ENCODE data around the gene RXFP1.

RXFP1 gene

DNA sequence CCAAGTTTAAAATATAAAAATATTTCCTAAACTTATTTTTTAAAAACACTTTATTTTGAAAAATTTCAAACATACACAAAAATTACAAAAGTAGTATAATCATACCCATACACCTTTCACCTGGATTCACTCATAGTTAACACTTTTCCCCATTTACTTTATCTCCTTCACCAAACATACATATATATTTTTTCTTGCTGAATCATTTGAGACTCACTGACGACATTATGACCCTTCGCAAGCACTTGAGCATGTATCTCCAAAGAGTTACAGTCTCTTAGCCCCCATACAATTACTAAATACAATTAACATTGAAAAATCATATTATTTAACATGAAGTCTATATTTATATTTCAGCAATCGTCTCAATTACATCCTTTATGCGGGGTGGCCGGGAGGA, 19.8 kb downstream of the RXFP1 start:
- Histone ChIP-seq H3K4me1 (ENCODE audit: control extremely low read depth in 1 of 4, control insufficient read depth in 4 of 4, insufficient read depth in 4 of 4, low read length in 3 of 4) (peaks cover 0 to 14% (median 11%) of the 10 kb centered on the region in 4 experiments), H3K27me3 (replicated peaks in 2 of 5; ENCODE audit: control insufficient read depth in 4 of 5, insufficient read depth in 5 of 5, low read length in 4 of 5) (no peaks in the 10 kb centered on the region), H3K36me3 (ENCODE audit: control insufficient read depth in 4 of 4, insufficient read depth in 4 of 4, low read length in 3 of 4) (no peaks in the 10 kb centered on the region), H3K27ac (ENCODE audit: insufficient read depth in 1 of 2, low read depth in 1 of 2, low read length in 2 of 2, poor library complexity in 1 of 2, severe bottlenecking in 2 of 2) (no peak overlapping the region), H3K9me3 (ENCODE audit: control extremely low read depth in 1 of 5, control insufficient read depth in 4 of 5, insufficient read depth in 2 of 5, low read depth in 1 of 5, low read length in 4 of 5) (no peaks in the 10 kb centered on the region), H3K4me3 (ENCODE audit: control insufficient read depth in 1 of 7, extremely low read depth in 1 of 7, insufficient read depth in 4 of 7, low read depth in 2 of 7, low read length in 6 of 7) (no peak overlapping the region)
- CTCF ChIA-PET, result no interaction called here
- WGBS (ENCODE audit: insufficient coverage), result 100% methylated on average over 3 of the region's 5 CpGs
- DNase-seq, result no peak
- POLR2A ChIA-PET, result no interaction called here

DNA sequence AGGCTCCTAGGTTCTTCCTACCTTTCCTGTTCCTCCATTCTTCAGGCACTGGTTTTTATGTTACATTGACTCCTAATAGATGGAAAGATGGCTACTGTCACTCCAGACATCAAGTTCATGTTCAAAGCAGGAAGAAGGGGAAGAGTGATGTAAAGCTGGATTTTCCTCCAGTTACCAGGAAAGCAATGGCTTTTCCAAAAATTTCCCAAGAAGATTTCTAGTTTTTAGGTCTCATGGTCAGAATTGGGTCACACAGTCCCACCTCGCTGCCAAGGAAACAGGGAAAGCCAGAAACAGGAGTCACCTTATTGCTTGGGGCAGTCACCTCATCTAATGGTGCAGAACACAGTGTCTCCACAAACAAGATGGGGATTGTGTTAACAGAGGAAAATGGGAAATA, 21.5 kb downstream of the RXFP1 start:
- Histone ChIP-seq H3K9me3 (ENCODE audit: control extremely low read depth in 1 of 5, control insufficient read depth in 4 of 5, insufficient read depth in 2 of 5, low read depth in 1 of 5, low read length in 4 of 5) (no peaks in the 10 kb centered on the region), H3K4me1 (ENCODE audit: control extremely low read depth in 1 of 4, control insufficient read depth in 4 of 4, insufficient read depth in 4 of 4, low read length in 3 of 4) (peaks cover 0 to 14% (median 11%) of the 10 kb centered on the region in 4 experiments), H3K36me3 (ENCODE audit: control insufficient read depth in 4 of 4, insufficient read depth in 4 of 4, low read length in 3 of 4) (no peaks in the 10 kb centered on the region), H3K4me3 (ENCODE audit: control insufficient read depth in 1 of 7, extremely low read depth in 1 of 7, insufficient read depth in 4 of 7, low read depth in 2 of 7, low read length in 6 of 7) (no peak overlapping the region), H3K27ac (ENCODE audit: insufficient read depth in 1 of 2, low read depth in 1 of 2, low read length in 2 of 2, poor library complexity in 1 of 2, severe bottlenecking in 2 of 2) (peak overlapping the region in 1 of 2 experiments; percentile 50), H3K27me3 (replicated peaks in 2 of 5; ENCODE audit: control insufficient read depth in 4 of 5, insufficient read depth in 5 of 5, low read length in 4 of 5) (no peaks in the 10 kb centered on the region)
- ChIA-PET CTCF (interaction anchor here (0.6 to 1.3 kb wide), 2 partner anchors 47 to 131 kb away, joined by 3 to 4 read pairs; no protein-coding TSS in a partner anchor), POLR2A (no interaction called here)
- 100% methylated on average over 1 of the region's 1 CpG for WGBS (ENCODE audit: insufficient coverage)
- DNase-seq, result no peak

DNA sequence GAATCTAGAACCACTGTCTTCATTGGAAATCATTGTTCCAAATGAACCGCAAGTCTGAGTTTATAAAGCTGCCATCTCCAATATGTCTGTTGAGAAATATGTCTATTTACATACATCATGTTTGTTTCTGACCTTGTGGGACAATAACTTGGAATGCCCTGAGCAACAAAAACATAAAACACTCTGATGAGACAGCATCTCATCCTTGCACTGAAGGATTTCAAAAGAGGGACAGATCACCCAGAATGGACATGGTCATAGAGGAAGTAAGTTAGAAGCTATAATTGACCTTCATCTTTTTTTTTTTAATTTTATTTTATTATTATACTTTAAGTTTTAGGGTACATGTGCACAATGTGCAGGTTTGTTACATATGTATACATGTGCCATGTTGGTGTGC, 22.5 kb downstream of the RXFP1 start:
- WGBS (ENCODE audit: insufficient coverage), result no CpG with 5 or more reads among the region's 1 CpG

DNA sequence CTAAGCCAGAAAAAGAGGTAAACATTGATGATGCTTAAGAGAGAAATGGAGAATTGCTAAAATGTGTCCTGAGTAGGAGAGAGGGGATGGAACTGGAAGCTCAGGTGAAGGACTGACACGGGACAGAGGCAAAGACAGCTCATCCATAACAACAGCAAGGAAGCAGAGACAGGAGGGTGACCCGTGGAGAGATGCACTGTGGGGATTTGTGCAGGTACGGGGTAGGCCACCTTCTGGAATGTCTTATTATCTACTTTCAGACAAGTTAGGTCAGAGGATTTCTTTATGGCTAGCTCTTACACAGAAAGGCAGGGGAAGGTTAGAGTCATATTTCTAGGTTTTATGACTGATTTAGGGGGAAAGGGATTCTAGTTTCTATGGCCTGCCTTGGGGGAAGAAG, 31.7 kb downstream of the RXFP1 start:
- ChIA-PET POLR2A (no interaction called here), CTCF (interaction anchor here (1.0 kb wide), 1 partner anchor 21 kb away, joined by 3 read pairs; no protein-coding TSS in a partner anchor)
- Histone ChIP-seq H3K4me1 (ENCODE audit: control extremely low read depth in 1 of 4, control insufficient read depth in 4 of 4, insufficient read depth in 4 of 4, low read length in 3 of 4) (no peaks in the 10 kb centered on the region), H3K27ac (ENCODE audit: insufficient read depth in 1 of 2, low read depth in 1 of 2, low read length in 2 of 2, poor library complexity in 1 of 2, severe bottlenecking in 2 of 2) (no peak overlapping the region), H3K4me3 (ENCODE audit: control insufficient read depth in 1 of 7, extremely low read depth in 1 of 7, insufficient read depth in 4 of 7, low read depth in 2 of 7, low read length in 6 of 7) (no peak overlapping the region), H3K27me3 (replicated peaks in 2 of 5; ENCODE audit: control insufficient read depth in 4 of 5, insufficient read depth in 5 of 5, low read length in 4 of 5) (no peaks in the 10 kb centered on the region), H3K36me3 (ENCODE audit: control insufficient read depth in 4 of 4, insufficient read depth in 4 of 4, low read length in 3 of 4) (no peaks in the 10 kb centered on the region), H3K9me3 (ENCODE audit: control extremely low read depth in 1 of 5, control insufficient read depth in 4 of 5, insufficient read depth in 2 of 5, low read depth in 1 of 5, low read length in 4 of 5) (no peaks in the 10 kb centered on the region)
- WGBS (ENCODE audit: insufficient coverage), result 100% methylated on average over 1 of the region's 3 CpGs
- no peak for DNase-seq

More for the DNA sequence above, 22.5 kb downstream of the RXFP1 start:
- peaks cover 0 to 11% (median 8%) of the 10 kb centered on the region in 4 experiments for H3K4me1 ChIP-seq (ENCODE audit: control extremely low read depth in 1 of 4, control insufficient read depth in 4 of 4, insufficient read depth in 4 of 4, low read length in 3 of 4)
- no peak for DNase-seq
- no peak overlapping the region for H3K4me3 ChIP-seq (ENCODE audit: control insufficient read depth in 1 of 7, extremely low read depth in 1 of 7, insufficient read depth in 4 of 7, low read depth in 2 of 7, low read length in 6 of 7)
- no peaks in the 10 kb centered on the region for H3K27me3 ChIP-seq (replicated peaks in 2 of 5; ENCODE audit: control insufficient read depth in 4 of 5, insufficient read depth in 5 of 5, low read length in 4 of 5)
- no peaks in the 10 kb centered on the region for H3K36me3 ChIP-seq (ENCODE audit: control insufficient read depth in 4 of 4, insufficient read depth in 4 of 4, low read length in 3 of 4)
- ChIA-PET CTCF (interaction anchor here (1.3 kb wide), 1 partner anchor 46 kb away, joined by 4 read pairs; no protein-coding TSS in a partner anchor), POLR2A (no interaction called here)
- H3K9me3 ChIP-seq (ENCODE audit: control extremely low read depth in 1 of 5, control insufficient read depth in 4 of 5, insufficient read depth in 2 of 5, low read depth in 1 of 5, low read length in 4 of 5), result no peaks in the 10 kb centered on the region
- H3K27ac ChIP-seq (ENCODE audit: insufficient read depth in 1 of 2, low read depth in 1 of 2, low read length in 2 of 2, poor library complexity in 1 of 2, severe bottlenecking in 2 of 2), result no peak overlapping the region

DNA sequence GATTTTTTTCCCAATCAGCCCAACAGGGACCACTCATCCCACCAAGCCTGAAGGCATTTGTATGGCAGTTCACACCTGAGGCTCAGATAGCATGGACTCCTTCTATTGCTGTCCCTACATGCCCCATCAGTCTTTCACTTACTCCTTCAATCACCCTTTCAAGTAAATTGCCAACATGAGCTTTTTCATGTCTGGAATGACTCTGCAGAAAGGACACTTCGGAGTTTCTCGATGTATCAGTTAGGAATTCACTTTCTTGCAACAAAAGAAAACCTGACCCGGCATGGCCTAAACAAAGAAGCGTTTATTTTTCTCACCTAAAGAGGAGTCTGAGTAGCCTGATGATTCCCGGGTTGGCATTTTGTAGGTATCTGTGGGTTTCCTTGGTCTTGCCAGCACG, 38.6 kb downstream of the RXFP1 start:
- 97% methylated on average over 6 of the region's 6 CpGs for WGBS (ENCODE audit: insufficient coverage)
- POLR2A ChIA-PET, result no interaction called here

DNA sequence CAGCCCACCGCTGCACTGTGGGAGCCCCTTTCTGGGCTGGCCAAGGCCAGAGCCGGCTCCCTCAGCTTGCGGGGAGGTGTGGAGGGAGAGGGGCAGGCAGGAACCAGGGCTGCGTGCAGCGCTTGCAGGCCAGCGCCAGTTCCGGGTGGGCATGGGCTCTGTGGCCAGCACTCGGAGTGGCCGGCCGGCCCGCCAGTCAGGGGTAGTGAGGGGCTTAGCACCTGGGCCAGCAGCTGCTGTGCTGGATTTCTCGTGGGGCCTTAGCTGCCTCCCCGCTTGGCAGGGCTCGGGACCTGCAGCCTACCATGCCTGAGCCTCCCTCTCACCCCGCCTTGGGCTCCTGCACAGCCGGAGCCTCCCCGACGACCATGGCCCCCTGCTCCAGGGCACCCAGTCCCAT, 45.2 kb downstream of the RXFP1 start:
- Histone ChIP-seq H3K27ac (ENCODE audit: insufficient read depth in 1 of 2, low read depth in 1 of 2, low read length in 2 of 2, poor library complexity in 1 of 2, severe bottlenecking in 2 of 2) (no peak overlapping the region), H3K4me3 (ENCODE audit: control insufficient read depth in 1 of 7, extremely low read depth in 1 of 7, insufficient read depth in 4 of 7, low read depth in 2 of 7, low read length in 6 of 7) (no peak overlapping the region), H3K9me3 (ENCODE audit: control extremely low read depth in 1 of 5, control insufficient read depth in 4 of 5, insufficient read depth in 2 of 5, low read depth in 1 of 5, low read length in 4 of 5) (no peaks in the 10 kb centered on the region), H3K4me1 (ENCODE audit: control extremely low read depth in 1 of 4, control insufficient read depth in 4 of 4, insufficient read depth in 4 of 4, low read length in 3 of 4) (no peaks in the 10 kb centered on the region), H3K36me3 (ENCODE audit: control insufficient read depth in 4 of 4, insufficient read depth in 4 of 4, low read length in 3 of 4) (no peaks in the 10 kb centered on the region), H3K27me3 (replicated peaks in 2 of 5; ENCODE audit: control insufficient read depth in 4 of 5, insufficient read depth in 5 of 5, low read length in 4 of 5) (no peaks in the 10 kb centered on the region)
- POLR2A ChIA-PET, result no interaction called here
- WGBS (ENCODE audit: insufficient coverage), result 97% methylated on average over 15 of the region's 18 CpGs
- no peak for DNase-seq
- CTCF ChIA-PET, result no interaction called here

More for the DNA sequence above, 38.6 kb downstream of the RXFP1 start:
- Histone ChIP-seq H3K27me3 (replicated peaks in 2 of 5; ENCODE audit: control insufficient read depth in 4 of 5, insufficient read depth in 5 of 5, low read length in 4 of 5) (no peaks in the 10 kb centered on the region), H3K4me1 (ENCODE audit: control extremely low read depth in 1 of 4, control insufficient read depth in 4 of 4, insufficient read depth in 4 of 4, low read length in 3 of 4) (no peaks in the 10 kb centered on the region), H3K4me3 (ENCODE audit: control insufficient read depth in 1 of 7, extremely low read depth in 1 of 7, insufficient read depth in 4 of 7, low read depth in 2 of 7, low read length in 6 of 7) (no peak overlapping the region), H3K9me3 (ENCODE audit: control extremely low read depth in 1 of 5, control insufficient read depth in 4 of 5, insufficient read depth in 2 of 5, low read depth in 1 of 5, low read length in 4 of 5) (no peaks in the 10 kb centered on the region), H3K27ac (ENCODE audit: insufficient read depth in 1 of 2, low read depth in 1 of 2, low read length in 2 of 2, poor library complexity in 1 of 2, severe bottlenecking in 2 of 2) (no peak overlapping the region), H3K36me3 (ENCODE audit: control insufficient read depth in 4 of 4, insufficient read depth in 4 of 4, low read length in 3 of 4) (no peaks in the 10 kb centered on the region)
- DNase-seq, result no peak
- CTCF ChIA-PET, result interaction anchor here (1.3 to 1.5 kb wide), 2 partner anchors 8 to 64 kb away, joined by 3 read pairs; no protein-coding TSS in a partner anchor

DNA sequence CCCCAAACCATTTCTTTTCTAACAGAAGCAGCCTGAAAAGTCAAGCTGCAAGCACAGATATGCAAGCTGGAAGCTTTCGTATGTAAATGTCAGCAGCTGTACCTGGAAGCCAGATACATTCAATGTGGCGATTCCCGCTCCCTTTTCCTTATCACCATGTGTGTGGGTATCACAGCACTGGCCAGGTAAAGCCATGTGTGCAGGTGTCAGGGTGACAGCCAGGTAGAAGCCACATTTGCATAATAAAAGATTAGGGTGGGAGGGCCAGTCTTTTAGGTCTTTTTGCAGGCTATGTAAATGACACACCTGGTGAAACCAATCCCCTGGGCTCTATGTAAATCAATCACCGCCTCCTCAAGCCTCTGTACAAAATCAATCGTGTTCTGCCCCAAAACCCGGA, 50.1 kb downstream of the RXFP1 start:
- WGBS (ENCODE audit: insufficient coverage), result 92% methylated on average over 6 of the region's 6 CpGs
- Histone ChIP-seq H3K27me3 (replicated peaks in 2 of 5; ENCODE audit: control insufficient read depth in 4 of 5, insufficient read depth in 5 of 5, low read length in 4 of 5) (no peaks in the 10 kb centered on the region), H3K9me3 (ENCODE audit: control extremely low read depth in 1 of 5, control insufficient read depth in 4 of 5, insufficient read depth in 2 of 5, low read depth in 1 of 5, low read length in 4 of 5) (no peaks in the 10 kb centered on the region), H3K4me3 (ENCODE audit: control insufficient read depth in 1 of 7, extremely low read depth in 1 of 7, insufficient read depth in 4 of 7, low read depth in 2 of 7, low read length in 6 of 7) (no peak overlapping the region), H3K27ac (ENCODE audit: insufficient read depth in 1 of 2, low read depth in 1 of 2, low read length in 2 of 2, poor library complexity in 1 of 2, severe bottlenecking in 2 of 2) (no peak overlapping the region), H3K36me3 (ENCODE audit: control insufficient read depth in 4 of 4, insufficient read depth in 4 of 4, low read length in 3 of 4) (no peaks in the 10 kb centered on the region), H3K4me1 (ENCODE audit: control extremely low read depth in 1 of 4, control insufficient read depth in 4 of 4, insufficient read depth in 4 of 4, low read length in 3 of 4) (no peaks in the 10 kb centered on the region)
- ChIA-PET POLR2A (no interaction called here), CTCF (interaction anchor here (1.9 kb wide), 1 partner anchor 15 kb away, joined by 4 read pairs; no protein-coding TSS in a partner anchor)
- DNase-seq, result no peak
